IMR-90 (cell line): Measurements from ENCODE around the gene DNAH6. TPM values are rescaled to one million over a fixed set of nuclear protein-coding genes. Genes with fewer than 3 reads are reported as not detected.
A peak's percentile ranks its signal among the peaks of the same experiment; 100 is the strongest.

ENCODE experiments used
- ATAC-seq: fragments of 200-7000 bp; cut with Tn5 transposase; 2 replicates; pipeline ENCODE4 v1.9.1; 2020; ENCODE audit warnings: low read depth, mild to moderate bottlenecking, moderate library complexity
- BruUV-seq: library from RNA; stranded (reverse); fragments of 400-500 nt; replicated peaks from 2 replicates; lab custom pipeline; 2021; lab: Mats Ljungman, UMichigan
- CTCF ChIA-PET: fragments of 300-600 bp; formaldehyde crosslinking; extraction: SDS; loops from one replicate; lab custom pipeline; 2021; ENCODE audit warnings: antibody characterized with exemption; lab: Yijun Ruan, JAX
- POLR2A ChIA-PET: fragments of 300-600 bp; sonication (Branson Sonifier 250); formaldehyde crosslinking; loops from one replicate; lab custom pipeline; 2022; ENCODE audit warnings: antibody characterized with exemption; ENCODE audit not compliant: unreplicated experiment; lab: Charles Lee
- DNase-seq: peaks from one replicate; pipeline ENCODE4 v3.0.0; 2013
- H2AFZ ChIP-seq: replicated peaks from 2 replicates; pipeline ENCODE3; 2013; ENCODE audit warnings: low read length, mild to moderate bottlenecking; ENCODE audit not compliant: poor library complexity
- H2AK5ac ChIP-seq: 2 replicates; pipeline ENCODE4 v1.6.1; 2013; ENCODE audit warnings: low read depth, low read length, inconsistent platforms
- H2AK9ac ChIP-seq: replicated peaks from 2 replicates; pipeline ENCODE3; 2013; ENCODE audit warnings: mild to moderate bottlenecking, low read depth, low read length, moderate library complexity; ENCODE audit not compliant: poor library complexity
- H2BK120ac ChIP-seq: 2 replicates; pipeline ENCODE4 v1.6.1; 2013; ENCODE audit warnings: low read depth, low read length, inconsistent platforms
- H2BK15ac ChIP-seq: 3 replicates; pipeline ENCODE4 v1.6.1; 2013; ENCODE audit warnings: low read depth, low read length, inconsistent platforms
- H2BK20ac ChIP-seq: 2 replicates; pipeline ENCODE4 v1.6.1; 2013; ENCODE audit warnings: low read depth, mild to moderate bottlenecking, inconsistent platforms, low read length, moderate library complexity
- H2BK5ac ChIP-seq: 2 replicates; pipeline ENCODE4 v1.6.1; 2013; ENCODE audit warnings: mild to moderate bottlenecking, low read depth, low read length, inconsistent platforms; ENCODE audit not compliant: poor library complexity, severe bottlenecking
- H3K14ac ChIP-seq: replicated peaks from 2 replicates; pipeline ENCODE4 v1.6.1; 2013; ENCODE audit warnings: low read depth, low read length, inconsistent platforms
- H3K18ac ChIP-seq: 2 replicates; pipeline ENCODE4 v1.6.1; 2013; ENCODE audit warnings: low read depth, low read length, control low read depth
- H3K23ac ChIP-seq: 2 replicates; pipeline ENCODE4 v1.6.1; 2013; ENCODE audit warnings: low read depth, low read length, inconsistent platforms
- H3K27ac ChIP-seq: 2 replicates; pipeline ENCODE4 v1.5.1; 2013; ENCODE audit warnings: mild to moderate bottlenecking, control low read depth, low read length; ENCODE audit not compliant: insufficient read depth
- H3K27me3 ChIP-seq: 2 replicates; pipeline ENCODE4 v1.6.1; 2013; ENCODE audit warnings: low read length; ENCODE audit not compliant: control insufficient read depth, insufficient read depth
- H3K36me3 ChIP-seq: 2 replicates; pipeline ENCODE4 v1.6.1; 2013; ENCODE audit warnings: low read length, mixed read lengths; ENCODE audit not compliant: control insufficient read depth, insufficient read depth
- H3K4ac ChIP-seq: 2 replicates; pipeline ENCODE4 v1.6.1; 2013; ENCODE audit warnings: low read depth, low read length, inconsistent platforms
- H3K4me1 ChIP-seq: 2 replicates; pipeline ENCODE4 v1.6.1; 2013; ENCODE audit warnings: low read length, mixed read lengths; ENCODE audit not compliant: control insufficient read depth, insufficient read depth
- H3K4me2 ChIP-seq: 2 replicates; pipeline ENCODE4 v1.6.1; 2013; ENCODE audit warnings: low read depth, mild to moderate bottlenecking, control low read depth, low read length, moderate library complexity
- H3K4me3 ChIP-seq: 2 replicates; pipeline ENCODE4 v1.5.1; 2013; ENCODE audit warnings: low read depth, mild to moderate bottlenecking, control low read depth, low read length, moderate library complexity; ENCODE audit not compliant: insufficient read depth
- H3K56ac ChIP-seq: 2 replicates; pipeline ENCODE4 v1.6.1; 2013; ENCODE audit warnings: low read length, inconsistent platforms; ENCODE audit not compliant: insufficient read depth; ENCODE audit errors: extremely low read depth
- H3K79me1 ChIP-seq, 2 experiments: 2 replicates each; pipeline ENCODE4 v1.6.1; 2013; ENCODE audit warnings: low read length in 2 of 2, inconsistent platforms in 1 of 2, low read depth in 1 of 2
- H3K9ac ChIP-seq: 2 replicates; pipeline ENCODE4 v1.6.1; 2013; ENCODE audit warnings: low read depth, low read length, control low read depth
- H3K9me1 ChIP-seq: 2 replicates; pipeline ENCODE4 v1.6.1; 2013; ENCODE audit warnings: low read length, inconsistent platforms; ENCODE audit not compliant: insufficient read depth
- H3K9me3 ChIP-seq: 2 replicates; pipeline ENCODE4 v1.6.1; 2013; ENCODE audit warnings: low read length; ENCODE audit not compliant: control insufficient read depth, insufficient read depth
- H4K20me1 ChIP-seq: 2 replicates; pipeline ENCODE4 v1.6.1; 2013; ENCODE audit warnings: low read length, inconsistent platforms; ENCODE audit not compliant: insufficient read depth
- H4K5ac ChIP-seq: 2 replicates; pipeline ENCODE4 v1.6.1; 2013; ENCODE audit warnings: mild to moderate bottlenecking, low read depth, low read length, control low read depth
- H4K8ac ChIP-seq, 2 experiments: 2 replicates each; pipeline ENCODE4 v1.6.1; 2013; ENCODE audit warnings: low read depth in 2 of 2, low read length in 2 of 2, control low read depth in 1 of 2, inconsistent platforms in 1 of 2
- H4K91ac ChIP-seq: 2 replicates; pipeline ENCODE4 v1.6.1; 2013; ENCODE audit warnings: low read depth, low read length, inconsistent platforms; ENCODE audit not compliant: insufficient read depth
- CEBPB ChIP-seq: IDR thresholded peaks from 2 replicates; pipeline ENCODE4 v1.6.1; 2012; ENCODE audit warnings: low read depth, low read length, improper control_type of control experiment
- CTCF ChIP-seq: conservative IDR thresholded peaks from 2 replicates; pipeline ENCODE4 v1.5.1; 2012; ENCODE audit warnings: mild to moderate bottlenecking, low read depth, low read length, improper control_type of control experiment
- ELK1 ChIP-seq: fragments of 150-350 bp; IDR thresholded peaks from 2 replicates; pipeline ENCODE4 v1.6.1; 2016; ENCODE audit warnings: low read depth, mild to moderate bottlenecking, low read length, moderate library complexity, borderline replicate concordance
- FOS ChIP-seq: fragments of 150-350 bp; IDR thresholded peaks from 2 replicates; pipeline ENCODE4 v1.6.1; 2016; ENCODE audit warnings: low read depth, low read length
- MAFK ChIP-seq: IDR thresholded peaks from 2 replicates; pipeline ENCODE4 v1.6.1; 2012; ENCODE audit warnings: low read depth, low read length, improper control_type of control experiment
- MAZ ChIP-seq: IDR thresholded peaks from 2 replicates; pipeline ENCODE4 v1.6.1; 2012; ENCODE audit warnings: low read depth, mild to moderate bottlenecking, low read length, improper control_type of control experiment, moderate library complexity, borderline replicate concordance
- MXI1 ChIP-seq: IDR thresholded peaks from 2 replicates; pipeline ENCODE4 v1.6.1; 2012; ENCODE audit warnings: low read depth, mild to moderate bottlenecking, low read length, moderate library complexity, borderline replicate concordance
- RAD21 ChIP-seq: IDR thresholded peaks from 2 replicates; pipeline ENCODE4 v1.6.1; 2012; ENCODE audit warnings: low read length, improper control_type of control experiment
- RCOR1 ChIP-seq: IDR thresholded peaks from 2 replicates; pipeline ENCODE4 v1.6.1; 2012; ENCODE audit warnings: mild to moderate bottlenecking, low read length, improper control_type of control experiment; ENCODE audit not compliant: insufficient replicate concordance
- SMC3 ChIP-seq: fragments of 150-350 bp; IDR thresholded peaks from 2 replicates; pipeline ENCODE4 v1.6.1; 2016; ENCODE audit warnings: low read depth, mild to moderate bottlenecking, antibody characterized with exemption, low read length, moderate library complexity
- WGBS, 2 experiments: methylation state at CpG; one replicate each; pipeline versions ENCODE4 v1.1.5 to v1.1.7; 2013; ENCODE audit warnings: missing lambda C conversion rate in 2 of 2; ENCODE audit not compliant: insufficient read length in 1 of 2; ENCODE audit errors: extremely low coverage in 2 of 2; 5-methylcytosine and 5-hydroxymethylcytosine counted together
- dilution Hi-C: fragments of 300-500 bp; cut with HindIII; formaldehyde crosslinking; loops from one replicate; pipeline ENCODE4 v1.14.3; 2018; ENCODE audit warnings: low sequenced_read_pairs; ENCODE audit not compliant: unreplicated experiment
- in situ Hi-C: fragments of 300-500 bp; cut with MboI; formaldehyde crosslinking; loops from 3 replicates; pipeline ENCODE4 v1.14.3; 2019; ENCODE audit warnings: low sequenced_read_pairs, inconsistent platforms, mixed read lengths
- intact Hi-C: fragments of 100-400 bp; cut with micrococcal nuclease; formaldehyde crosslinking; loops from 2 replicates; pipeline ENCODE4 v1.10.0; 2022
- polyA plus RNA-seq, 3 experiments: library from polyadenylated mRNA; depleted of rRNA; stranded (reverse); fragments of >200 nt; gene quantifications; 2 replicates each; pipeline ENCODE4 v1.2.3, GENCODE V29; 2012; ENCODE audit warnings: low replicate concordance in 1 of 3
- total RNA-seq: library from RNA; depleted of rRNA; stranded (reverse); fragments of >200 nt; gene quantifications from 2 replicates; pipeline ENCODE4 v1.2.3, GENCODE V29; 2012
- TF ChIP-seq, protein P1 (sequence below): fragments of 150-350 bp; IDR thresholded peaks from 2 replicates; pipeline ENCODE4 v1.6.1; 2017; ENCODE audit warnings: mild to moderate bottlenecking, antibody characterized with exemption, low read length, low read depth

The DNAH6 gene
- total and polyA plus RNA-seq, 2 of the 4 experiments (the other 2 are of a cell fraction), result under 0.01 to 0.07 TPM

GRCh38 chr2:84830095-84830494 is 313.8 kb downstream of the DNAH6 start:
- H2AFZ ChIP-seq, result no peak overlapping the region
- H3K9ac ChIP-seq, result no peak overlapping the region
- no peak overlapping the region for H3K14ac ChIP-seq
- no peaks in the 10 kb centered on the region for H4K20me1 ChIP-seq
- peak overlapping the region; percentile 15 for H2AK5ac ChIP-seq
- no peak overlapping the region for H3K27ac ChIP-seq
- H2AK9ac ChIP-seq, result peak overlapping the region; percentile 73
- H2BK120ac ChIP-seq, result no peak overlapping the region
- no peak overlapping the region for H3K4me3 ChIP-seq
- peak overlapping the region; percentile 85 for H2BK5ac ChIP-seq
- H3K79me1 ChIP-seq, result peaks cover 0 to 9% of the 10 kb centered on the region in 2 experiments; a peak in 2 of 4 replicates
- no peak overlapping the region for H3K4ac ChIP-seq
- DNase-seq, result no peak
- H3K23ac ChIP-seq, result no peak overlapping the region
- in situ Hi-C loops (no loop called here), dilution Hi-C loops (no loop called here), intact Hi-C loops (no loop called here)
- H3K4me1 ChIP-seq, result peaks cover 4% of the 10 kb centered on the region
- H4K5ac ChIP-seq, result no peak overlapping the region
- ChIA-PET CTCF (no interaction called here), POLR2A (no interaction called here)
- no peaks in the 10 kb centered on the region for H3K9me3 ChIP-seq
- H4K91ac ChIP-seq, result no peak overlapping the region
- no peak overlapping the region for H2BK15ac ChIP-seq
- 76% methylated on average over 9 of the region's 11 CpGs; no CpG with 5 or more reads in 1 of the 2 experiments for WGBS, 2 experiments
- peaks cover 16% of the 10 kb centered on the region for H3K9me1 ChIP-seq
- no peak overlapping the region for H3K56ac ChIP-seq
- H3K18ac ChIP-seq, result no peak overlapping the region
- TF ChIP-seq RCOR1, result no peak
- no peak for TF ChIP-seq SMC3
- no peak for TF ChIP-seq ELK1
- TF ChIP-seq MXI1, result no peak
- TF ChIP-seq MAZ, result no peak
- TF ChIP-seq, protein P1, sequence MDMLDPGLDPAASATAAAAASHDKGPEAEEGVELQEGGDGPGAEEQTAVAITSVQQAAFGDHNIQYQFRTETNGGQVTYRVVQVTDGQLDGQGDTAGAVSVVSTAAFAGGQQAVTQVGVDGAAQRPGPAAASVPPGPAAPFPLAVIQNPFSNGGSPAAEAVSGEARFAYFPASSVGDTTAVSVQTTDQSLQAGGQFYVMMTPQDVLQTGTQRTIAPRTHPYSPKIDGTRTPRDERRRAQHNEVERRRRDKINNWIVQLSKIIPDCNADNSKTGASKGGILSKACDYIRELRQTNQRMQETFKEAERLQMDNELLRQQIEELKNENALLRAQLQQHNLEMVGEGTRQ, result no peak
- no peak for TF ChIP-seq RAD21
- TF ChIP-seq CTCF, result no peak
- TF ChIP-seq MAFK, result no peak
- TF ChIP-seq CEBPB, result no peak
- TF ChIP-seq FOS, result no peak
- H3K36me3 ChIP-seq, result no peaks in the 10 kb centered on the region
- H3K27me3 ChIP-seq, result no peaks in the 10 kb centered on the region
- H3K4me2 ChIP-seq, result no peak overlapping the region
- H2BK20ac ChIP-seq, result no peak overlapping the region
- no TSS peak for BruUV-seq
- H4K8ac ChIP-seq, result no peak overlapping the region
- no peak for ATAC-seq
